Breast epithelium (tissue), 3 donors: ENCODE data around the gene CDH13.

ENCODE experiments used
- POLR2A ChIP-seq: fragments of 450-650 bp; IDR thresholded peaks from one replicate; pipeline ENCODE4 v1.6.1; 2016; ENCODE audit warnings: antibody characterized with exemption, mild to moderate bottlenecking, moderate library complexity
- POLR2AphosphoS5 ChIP-seq, 3 donors: sonication (generic); formaldehyde crosslinking; IDR thresholded peaks; one replicate each; pipeline ENCODE4 v1.6.1; 2017; ENCODE audit warnings: antibody characterized with exemption in 3 of 3
- TF ChIP-seq, protein P1 (sequence below), 3 donors: fragments of 450-650 bp; IDR thresholded peaks; one replicate each; pipeline ENCODE4 v1.5.1; 2016 to 2017; ENCODE audit warnings: antibody characterized with exemption in 3 of 3, mild to moderate bottlenecking in 3 of 3, moderate library complexity in 3 of 3

DNA sequence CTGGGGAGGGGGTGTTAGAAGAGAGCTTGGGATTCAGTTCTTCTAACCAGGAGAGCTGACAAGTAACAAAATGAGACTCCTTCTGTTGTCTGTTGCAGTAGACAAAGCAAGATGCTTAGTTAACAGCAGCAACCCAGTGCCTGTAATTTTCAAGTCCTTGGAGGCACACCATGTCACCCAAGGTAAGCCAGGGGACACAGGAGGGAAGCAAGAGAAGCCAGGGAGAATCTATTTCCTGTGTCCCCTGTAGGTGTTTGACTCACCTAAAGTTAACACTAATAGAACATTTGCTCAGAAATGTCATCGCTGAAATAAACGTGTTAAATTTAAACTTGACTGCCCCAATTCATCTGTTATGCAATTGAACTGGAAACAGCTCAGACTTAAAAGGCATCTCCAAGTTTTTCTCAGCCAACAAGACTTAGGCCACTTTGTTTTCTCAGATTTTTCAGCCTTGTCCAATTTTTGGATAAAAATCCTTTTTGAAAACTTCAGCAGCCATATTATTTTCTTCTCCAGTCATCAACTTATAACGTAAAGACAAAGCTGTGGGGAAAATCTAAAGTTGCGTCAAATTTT is 257.6 kb downstream of the CDH13 start:
- TF ChIP-seq, protein P1, sequence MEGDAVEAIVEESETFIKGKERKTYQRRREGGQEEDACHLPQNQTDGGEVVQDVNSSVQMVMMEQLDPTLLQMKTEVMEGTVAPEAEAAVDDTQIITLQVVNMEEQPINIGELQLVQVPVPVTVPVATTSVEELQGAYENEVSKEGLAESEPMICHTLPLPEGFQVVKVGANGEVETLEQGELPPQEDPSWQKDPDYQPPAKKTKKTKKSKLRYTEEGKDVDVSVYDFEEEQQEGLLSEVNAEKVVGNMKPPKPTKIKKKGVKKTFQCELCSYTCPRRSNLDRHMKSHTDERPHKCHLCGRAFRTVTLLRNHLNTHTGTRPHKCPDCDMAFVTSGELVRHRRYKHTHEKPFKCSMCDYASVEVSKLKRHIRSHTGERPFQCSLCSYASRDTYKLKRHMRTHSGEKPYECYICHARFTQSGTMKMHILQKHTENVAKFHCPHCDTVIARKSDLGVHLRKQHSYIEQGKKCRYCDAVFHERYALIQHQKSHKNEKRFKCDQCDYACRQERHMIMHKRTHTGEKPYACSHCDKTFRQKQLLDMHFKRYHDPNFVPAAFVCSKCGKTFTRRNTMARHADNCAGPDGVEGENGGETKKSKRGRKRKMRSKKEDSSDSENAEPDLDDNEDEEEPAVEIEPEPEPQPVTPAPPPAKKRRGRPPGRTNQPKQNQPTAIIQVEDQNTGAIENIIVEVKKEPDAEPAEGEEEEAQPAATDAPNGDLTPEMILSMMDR (IDR thresholded peaks at IDR 0.05) = no peak
- no peak for TF ChIP-seq POLR2A
- TF ChIP-seq POLR2AphosphoS5 (IDR thresholded peaks at IDR 0.05) = no peak
